SHP77 (cell line): Measurements from ENCODE around the gene CDC42EP4.

Source experiments
- DNase-seq, 2 experiments: peaks; one replicate each; lab custom pipeline; 2025; lab: John Stamatoyannopoulos, UW

The CDC42EP4 gene

DNA sequence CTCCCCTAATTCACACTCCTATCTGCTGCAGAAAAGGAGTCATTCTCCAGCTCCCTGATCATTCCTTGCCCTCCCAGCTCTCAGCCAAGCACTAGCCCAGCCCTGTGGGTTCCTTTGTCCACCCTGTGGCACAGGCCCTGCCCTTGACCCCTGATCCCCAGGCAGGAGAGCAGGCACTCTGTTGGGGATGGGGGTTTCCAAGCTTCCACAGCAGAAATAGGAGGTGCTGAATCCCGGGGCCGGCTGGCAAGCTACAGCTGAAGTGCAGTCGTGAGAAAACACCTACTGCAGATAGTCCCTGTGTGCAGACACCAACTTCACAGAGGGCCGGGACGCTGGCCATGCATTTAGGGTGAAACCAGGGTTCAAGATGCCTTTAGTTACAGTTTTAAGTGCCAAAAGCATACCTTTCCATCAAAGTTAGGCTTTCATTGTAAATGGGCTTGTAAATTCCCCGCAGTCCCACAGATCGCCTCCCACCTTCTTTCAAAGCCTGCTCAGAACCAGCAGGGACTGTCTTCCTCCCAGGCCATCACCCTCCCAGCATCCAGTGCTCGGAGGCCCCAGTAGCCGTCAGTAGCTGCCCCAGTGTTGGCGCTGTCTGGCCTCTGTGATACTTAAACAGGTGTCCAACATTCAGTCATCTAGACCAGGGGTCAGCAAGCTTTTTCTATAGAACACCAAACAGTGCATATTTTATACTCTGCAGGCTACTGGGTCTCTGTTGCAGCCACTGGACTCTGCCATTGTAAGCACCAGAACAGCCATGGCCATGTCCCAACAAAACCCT is 60.8 kb downstream of the CDC42EP4 start:
- DNase-seq, result no peak

DNA sequence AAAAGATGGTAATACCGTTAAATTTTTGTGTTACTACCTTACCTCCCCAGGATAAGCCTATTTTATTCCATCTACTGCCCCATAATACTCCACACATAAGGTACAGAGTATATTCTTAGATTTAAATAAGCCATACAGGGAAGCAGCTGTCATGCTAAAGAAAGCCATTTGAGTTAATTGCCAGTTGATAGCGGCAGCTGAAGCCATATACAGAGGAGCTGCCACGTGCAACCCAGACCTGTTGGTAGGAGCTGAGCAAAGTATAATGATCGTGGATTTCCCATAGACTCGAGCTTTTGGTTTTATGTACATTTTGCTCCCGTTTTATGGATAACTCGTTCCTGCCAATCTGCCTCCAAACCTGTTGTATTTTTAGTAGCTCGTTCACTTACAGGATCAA is 62.1 kb downstream of the CDC42EP4 start:
- no peak for DNase-seq

DNA sequence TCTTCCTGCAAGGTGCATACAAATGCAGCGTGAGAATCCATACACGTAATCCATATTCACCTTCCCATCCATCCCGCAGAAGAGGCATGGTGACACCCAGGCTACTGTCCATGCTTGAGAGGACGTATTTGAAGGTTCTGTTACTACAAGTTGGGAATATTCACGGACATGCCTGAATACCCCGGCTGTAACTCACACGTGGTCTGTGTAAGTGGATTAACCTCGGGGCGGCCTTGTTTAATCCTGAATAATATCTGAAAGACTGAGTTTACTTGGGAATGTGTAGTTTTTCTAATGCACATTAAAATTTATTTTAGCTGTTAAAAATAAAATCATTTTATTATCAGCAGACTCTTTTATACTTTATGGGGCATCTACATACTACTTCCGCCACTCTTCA is 63.3 kb downstream of the CDC42EP4 start:
- DNase-seq, result no peak

DNA sequence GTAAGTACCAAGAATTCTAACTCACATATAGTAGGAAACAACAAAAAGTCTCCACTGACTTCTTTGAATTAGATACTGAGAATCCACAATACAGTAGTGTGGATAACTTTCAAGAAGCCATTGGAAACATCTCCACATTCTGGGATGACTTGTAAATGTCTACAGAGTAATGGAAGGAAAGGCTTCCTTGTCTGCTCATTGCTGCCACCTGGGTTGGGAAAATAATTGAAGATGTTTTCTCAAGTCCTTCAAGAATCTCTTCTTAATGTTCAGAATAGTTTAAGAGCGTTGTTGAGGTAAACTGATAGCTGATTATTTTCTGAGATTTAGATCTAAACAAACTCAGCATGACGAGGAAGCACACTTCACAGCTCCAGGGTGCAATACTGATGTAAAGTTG is 64.1 kb downstream of the CDC42EP4 start:
- DNase-seq, result no peak

DNA sequence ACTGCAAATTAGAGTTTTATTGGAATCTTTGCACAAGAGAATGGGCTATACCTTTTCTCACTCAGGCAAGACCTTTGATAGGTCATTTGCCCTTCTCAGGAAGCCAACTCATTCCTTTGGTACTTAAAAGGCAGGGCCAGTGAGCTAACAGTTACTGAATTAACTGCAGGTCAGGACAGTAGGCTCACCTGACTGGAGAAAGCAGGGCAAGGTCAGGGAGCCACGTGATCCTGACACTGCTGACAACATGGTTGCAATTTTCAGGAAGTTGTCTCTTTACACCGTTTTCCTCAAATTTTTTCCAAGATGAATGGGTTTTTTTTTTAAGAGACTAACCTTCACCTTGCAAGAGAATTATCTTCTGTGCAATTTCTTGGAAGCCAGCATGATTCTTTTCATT is 71.2 kb downstream of the CDC42EP4 start:
- DNase-seq, result no peak

DNA sequence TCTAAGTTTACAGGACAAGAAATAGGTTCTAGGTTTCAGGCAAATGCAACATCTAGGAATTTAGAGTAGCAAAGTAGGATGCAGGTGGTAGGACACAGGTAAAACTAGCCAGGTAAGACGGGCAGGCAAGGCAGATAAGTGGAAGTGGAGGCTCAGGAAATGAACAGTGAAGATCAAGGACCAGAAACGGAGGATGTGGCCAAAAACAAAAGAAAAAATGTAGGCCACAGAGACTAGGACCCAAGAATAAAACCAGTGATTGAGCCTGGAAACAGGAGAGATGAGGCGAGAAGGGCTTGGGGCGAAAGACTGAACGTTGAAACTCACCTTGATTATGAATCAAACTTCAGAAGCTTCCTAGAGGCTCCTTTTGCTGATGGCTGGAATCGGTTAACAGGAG is 74.1 kb downstream of the CDC42EP4 start:
- DNase-seq, result no peak

DNA sequence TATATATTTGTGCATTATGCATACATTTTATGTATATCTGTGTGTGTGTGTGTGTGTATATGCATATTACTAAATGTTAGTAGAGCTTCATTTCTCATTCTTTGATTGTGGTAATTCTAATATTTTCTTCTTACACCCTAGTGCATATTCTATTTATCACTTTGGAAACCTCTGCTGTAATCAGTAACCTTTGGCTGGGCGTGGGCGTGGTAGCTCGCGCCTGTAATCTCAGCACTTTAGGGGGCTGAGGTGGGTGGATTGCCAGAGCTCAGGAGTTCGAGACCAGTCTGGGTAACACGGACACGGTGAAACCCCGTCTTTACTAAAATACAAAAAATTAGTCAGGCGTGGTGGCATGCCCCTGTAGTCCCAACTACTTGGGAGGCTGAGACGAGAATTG is 77.1 kb downstream of the CDC42EP4 start:
- no peak for DNase-seq
